HepG2 (cell line): Measurements from ENCODE around the gene TNFAIP3. TPM values are rescaled to one million over a fixed set of nuclear protein-coding genes. Genes with fewer than 3 reads are reported as not detected.

ENCODE experiments used
- HNF4A ChIP-seq: sonication (generic); formaldehyde crosslinking; IDR thresholded peaks from 2 replicates; pipeline ENCODE4 v1.4.0; 2020; ENCODE audit warnings: missing genetic modification reagents
- KLF12 ChIP-seq: sonication (generic); formaldehyde crosslinking; IDR thresholded peaks from 2 replicates; pipeline ENCODE4 v1.4.0; 2020; ENCODE audit warnings: missing genetic modification reagents, borderline replicate concordance
- LBX2 ChIP-seq: sonication (generic); formaldehyde crosslinking; IDR thresholded peaks from 2 replicates; pipeline ENCODE4 v1.5.0; 2020; ENCODE audit warnings: missing genetic modification reagents, mild to moderate bottlenecking, borderline replicate concordance
- MIXL1 ChIP-seq: IDR thresholded peaks from 2 replicates; pipeline ENCODE4 v1.6.1; 2016
- NFIC ChIP-seq: IDR thresholded peaks from 2 replicates; pipeline ENCODE4 v1.6.1; 2012; ENCODE audit warnings: mild to moderate bottlenecking, low read length, inconsistent platforms
- ONECUT2 ChIP-seq: sonication (generic); formaldehyde crosslinking; IDR thresholded peaks from 2 replicates; pipeline ENCODE4 v1.4.0; 2020; ENCODE audit warnings: missing genetic modification reagents
- RFX5 ChIP-seq: IDR thresholded peaks from 2 replicates; pipeline ENCODE4 v1.6.1; 2011; ENCODE audit warnings: low read depth, low read length, improper control_type of control experiment
- THYN1 ChIP-seq: sonication (generic); formaldehyde crosslinking; IDR thresholded peaks from 2 replicates; pipeline ENCODE4 v1.8.1; 2023; ENCODE audit warnings: low read depth, mild to moderate bottlenecking, moderate library complexity, missing genetic modification reagents, borderline replicate concordance
- ZBTB39 ChIP-seq: sonication (generic); formaldehyde crosslinking; IDR thresholded peaks from 2 replicates; pipeline ENCODE4 v1.5.0; 2020; ENCODE audit warnings: missing genetic modification reagents
- ZNF747 ChIP-seq: sonication (generic); formaldehyde crosslinking; IDR thresholded peaks from 2 replicates; pipeline ENCODE4 v1.8.1; 2023; ENCODE audit warnings: missing genetic modification reagents, mild to moderate bottlenecking, borderline replicate concordance
- ZSCAN20 ChIP-seq: sonication (generic); formaldehyde crosslinking; IDR thresholded peaks from 2 replicates; pipeline ENCODE4 v1.4.0; 2020; ENCODE audit warnings: missing genetic modification reagents, mild to moderate bottlenecking, borderline replicate concordance
- polyA plus RNA-seq, 8 experiments: library from polyadenylated mRNA; depleted of rRNA in 3 of 8; stranded (reverse) in 7 of 8; unstranded in 1 of 8; fragments of >200 nt; fragmentation: Illumina TruSeq in 4 of 8; extraction: Trizol in 4 of 8; gene quantifications; 2 replicates each; pipeline versions ENCODE4 v1.2.1 to v1.2.3, GENCODE V29; 2011 to 2016; ENCODE audit warnings: low read depth in 4 of 8, missing spikeins in 1 of 8, mixed read lengths in 1 of 8; ENCODE audit not compliant: insufficient read depth in 1 of 8
- total RNA-seq, 5 experiments: library from RNA; depleted of rRNA; stranded (reverse); fragments of >200 nt; fragmentation: Illumina TruSeq; extraction: Trizol; gene quantifications; 2 replicates each; pipeline ENCODE4 v1.2.3, GENCODE V29; 2016; ENCODE audit warnings: low read depth in 1 of 5
- TF ChIP-seq, protein P1 (sequence below): sonication (generic); formaldehyde crosslinking; conservative IDR thresholded peaks from 2 replicates; pipeline ENCODE4 v1.8.0; 2022; ENCODE audit warnings: mild to moderate bottlenecking, moderate library complexity, missing genetic modification reagents
- TF ChIP-seq, protein P2 (sequence below): sonication (generic); formaldehyde crosslinking; IDR thresholded peaks from 2 replicates; pipeline ENCODE4 v1.9.0; 2021; ENCODE audit warnings: missing genetic modification reagents, borderline replicate concordance
- TF ChIP-seq, protein P3 (sequence below): sonication (generic); formaldehyde crosslinking; IDR thresholded peaks from 2 replicates; pipeline ENCODE4 v1.4.0; 2020; ENCODE audit warnings: missing genetic modification reagents
- TF ChIP-seq, protein P4 (sequence below): sonication (generic); formaldehyde crosslinking; IDR thresholded peaks from 2 replicates; pipeline ENCODE4 v1.4.0; 2020; ENCODE audit warnings: missing genetic modification reagents
- TF ChIP-seq, protein P5 (sequence below): sonication (generic); formaldehyde crosslinking; IDR thresholded peaks from 2 replicates; pipeline ENCODE4 v1.4.0; 2020; ENCODE audit warnings: mild to moderate bottlenecking, missing genetic modification reagents

Gene TNFAIP3
- total and polyA plus RNA-seq, 2 of the 13 experiments (the other 11 are each of a cell fraction or from before 2014, with no cell fraction given): 28.2 to 47.1 TPM

GRCh38 chr6:137866914-137867684 lies at the start of gene TNFAIP3 (continued):
- TF ChIP-seq, protein P1, sequence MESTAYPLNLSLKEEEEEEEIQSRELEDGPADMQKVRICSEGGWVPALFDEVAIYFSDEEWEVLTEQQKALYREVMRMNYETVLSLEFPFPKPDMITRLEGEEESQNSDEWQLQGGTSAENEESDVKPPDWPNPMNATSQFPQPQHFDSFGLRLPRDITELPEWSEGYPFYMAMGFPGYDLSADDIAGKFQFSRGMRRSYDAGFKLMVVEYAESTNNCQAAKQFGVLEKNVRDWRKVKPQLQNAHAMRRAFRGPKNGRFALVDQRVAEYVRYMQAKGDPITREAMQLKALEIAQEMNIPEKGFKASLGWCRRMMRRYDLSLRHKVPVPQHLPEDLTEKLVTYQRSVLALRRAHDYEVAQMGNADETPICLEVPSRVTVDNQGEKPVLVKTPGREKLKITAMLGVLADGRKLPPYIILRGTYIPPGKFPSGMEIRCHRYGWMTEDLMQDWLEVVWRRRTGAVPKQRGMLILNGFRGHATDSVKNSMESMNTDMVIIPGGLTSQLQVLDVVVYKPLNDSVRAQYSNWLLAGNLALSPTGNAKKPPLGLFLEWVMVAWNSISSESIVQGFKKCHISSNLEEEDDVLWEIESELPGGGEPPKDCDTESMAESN (CRISPR knock-in tag): peak; percentile 82
- TF ChIP-seq RFX5 (no peak), ZBTB39 (no peak), HNF4A (peak; percentile 46), THYN1 (CRISPR knock-in tag) (no peak), ZNF747 (CRISPR knock-in tag) (peak; percentile 72), KLF12 (CRISPR knock-in tag) (peak; percentile 64; the same call in 1 of the 2 replicates), LBX2 (CRISPR knock-in tag) (peak; percentile 17; the same call in 1 of the 2 replicates), MIXL1 (CRISPR knock-in tag) (peak; percentile 61; the same call in 1 of the 2 replicates), NFIC (no peak), ZSCAN20 (CRISPR knock-in tag) (no peak; the same call in 1 of the 2 replicates), ONECUT2 (no peak; the same call in 1 of the 2 replicates)
- TF ChIP-seq, protein P2, sequence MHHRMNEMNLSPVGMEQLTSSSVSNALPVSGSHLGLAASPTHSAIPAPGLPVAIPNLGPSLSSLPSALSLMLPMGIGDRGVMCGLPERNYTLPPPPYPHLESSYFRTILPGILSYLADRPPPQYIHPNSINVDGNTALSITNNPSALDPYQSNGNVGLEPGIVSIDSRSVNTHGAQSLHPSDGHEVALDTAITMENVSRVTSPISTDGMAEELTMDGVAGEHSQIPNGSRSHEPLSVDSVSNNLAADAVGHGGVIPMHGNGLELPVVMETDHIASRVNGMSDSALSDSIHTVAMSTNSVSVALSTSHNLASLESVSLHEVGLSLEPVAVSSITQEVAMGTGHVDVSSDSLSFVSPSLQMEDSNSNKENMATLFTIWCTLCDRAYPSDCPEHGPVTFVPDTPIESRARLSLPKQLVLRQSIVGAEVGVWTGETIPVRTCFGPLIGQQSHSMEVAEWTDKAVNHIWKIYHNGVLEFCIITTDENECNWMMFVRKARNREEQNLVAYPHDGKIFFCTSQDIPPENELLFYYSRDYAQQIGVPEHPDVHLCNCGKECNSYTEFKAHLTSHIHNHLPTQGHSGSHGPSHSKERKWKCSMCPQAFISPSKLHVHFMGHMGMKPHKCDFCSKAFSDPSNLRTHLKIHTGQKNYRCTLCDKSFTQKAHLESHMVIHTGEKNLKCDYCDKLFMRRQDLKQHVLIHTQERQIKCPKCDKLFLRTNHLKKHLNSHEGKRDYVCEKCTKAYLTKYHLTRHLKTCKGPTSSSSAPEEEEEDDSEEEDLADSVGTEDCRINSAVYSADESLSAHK (CRISPR knock-in tag): no peak
- TF ChIP-seq, protein P3, sequence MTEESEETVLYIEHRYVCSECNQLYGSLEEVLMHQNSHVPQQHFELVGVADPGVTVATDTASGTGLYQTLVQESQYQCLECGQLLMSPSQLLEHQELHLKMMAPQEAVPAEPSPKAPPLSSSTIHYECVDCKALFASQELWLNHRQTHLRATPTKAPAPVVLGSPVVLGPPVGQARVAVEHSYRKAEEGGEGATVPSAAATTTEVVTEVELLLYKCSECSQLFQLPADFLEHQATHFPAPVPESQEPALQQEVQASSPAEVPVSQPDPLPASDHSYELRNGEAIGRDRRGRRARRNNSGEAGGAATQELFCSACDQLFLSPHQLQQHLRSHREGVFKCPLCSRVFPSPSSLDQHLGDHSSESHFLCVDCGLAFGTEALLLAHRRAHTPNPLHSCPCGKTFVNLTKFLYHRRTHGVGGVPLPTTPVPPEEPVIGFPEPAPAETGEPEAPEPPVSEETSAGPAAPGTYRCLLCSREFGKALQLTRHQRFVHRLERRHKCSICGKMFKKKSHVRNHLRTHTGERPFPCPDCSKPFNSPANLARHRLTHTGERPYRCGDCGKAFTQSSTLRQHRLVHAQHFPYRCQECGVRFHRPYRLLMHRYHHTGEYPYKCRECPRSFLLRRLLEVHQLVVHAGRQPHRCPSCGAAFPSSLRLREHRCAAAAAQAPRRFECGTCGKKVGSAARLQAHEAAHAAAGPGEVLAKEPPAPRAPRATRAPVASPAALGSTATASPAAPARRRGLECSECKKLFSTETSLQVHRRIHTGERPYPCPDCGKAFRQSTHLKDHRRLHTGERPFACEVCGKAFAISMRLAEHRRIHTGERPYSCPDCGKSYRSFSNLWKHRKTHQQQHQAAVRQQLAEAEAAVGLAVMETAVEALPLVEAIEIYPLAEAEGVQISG (CRISPR knock-in tag): peak; percentile 74
- TF ChIP-seq, protein P4, sequence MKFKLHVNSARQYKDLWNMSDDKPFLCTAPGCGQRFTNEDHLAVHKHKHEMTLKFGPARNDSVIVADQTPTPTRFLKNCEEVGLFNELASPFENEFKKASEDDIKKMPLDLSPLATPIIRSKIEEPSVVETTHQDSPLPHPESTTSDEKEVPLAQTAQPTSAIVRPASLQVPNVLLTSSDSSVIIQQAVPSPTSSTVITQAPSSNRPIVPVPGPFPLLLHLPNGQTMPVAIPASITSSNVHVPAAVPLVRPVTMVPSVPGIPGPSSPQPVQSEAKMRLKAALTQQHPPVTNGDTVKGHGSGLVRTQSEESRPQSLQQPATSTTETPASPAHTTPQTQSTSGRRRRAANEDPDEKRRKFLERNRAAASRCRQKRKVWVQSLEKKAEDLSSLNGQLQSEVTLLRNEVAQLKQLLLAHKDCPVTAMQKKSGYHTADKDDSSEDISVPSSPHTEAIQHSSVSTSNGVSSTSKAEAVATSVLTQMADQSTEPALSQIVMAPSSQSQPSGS (CRISPR knock-in tag): peak; percentile 59
- TF ChIP-seq, protein P5, sequence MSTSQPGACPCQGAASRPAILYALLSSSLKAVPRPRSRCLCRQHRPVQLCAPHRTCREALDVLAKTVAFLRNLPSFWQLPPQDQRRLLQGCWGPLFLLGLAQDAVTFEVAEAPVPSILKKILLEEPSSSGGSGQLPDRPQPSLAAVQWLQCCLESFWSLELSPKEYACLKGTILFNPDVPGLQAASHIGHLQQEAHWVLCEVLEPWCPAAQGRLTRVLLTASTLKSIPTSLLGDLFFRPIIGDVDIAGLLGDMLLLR (CRISPR knock-in tag): peak; percentile 92
